Psoas muscle (tissue), 8 donors: Measurements from ENCODE around the gene PPP1R13L. TPM values are rescaled to one million over a fixed set of nuclear protein-coding genes. Genes with fewer than 3 reads are reported as not detected.
A peak's percentile ranks its signal among the peaks of the same experiment; 100 is the strongest.

Source experiments
- ATAC-seq, 4 donors: fragments of 200-7000 bp; cut with Tn5 transposase; one replicate each; pipeline ENCODE4 v1.9.1; 2020; ENCODE audit warnings: moderate library complexity in 3 of 4, mild to moderate bottlenecking in 2 of 4
- DNase-seq, 2 donors: peaks; one replicate each; pipeline ENCODE4 v3.0.0-alpha.2; 2020
- H3K27ac ChIP-seq: fragments of 200-600 bp; one replicate; pipeline ENCODE4 v1.8.0; 2022
- H3K27me3 ChIP-seq, 3 donors: fragments of 200-600 bp in 1 of 3; one replicate each; pipeline versions ENCODE4 v1.6.1 to v1.8.0; 2013 to 2022; ENCODE audit warnings: low read length in 2 of 3, mild to moderate bottlenecking in 2 of 3, moderate library complexity in 1 of 3; ENCODE audit not compliant: insufficient read depth in 3 of 3
- H3K36me3 ChIP-seq, 2 donors: fragments of 200-600 bp in 1 of 2; one replicate each; pipeline versions ENCODE4 v1.6.1 to v1.8.0; 2013 to 2022; ENCODE audit warnings: low read depth in 1 of 2, mild to moderate bottlenecking in 1 of 2, moderate library complexity in 1 of 2; ENCODE audit not compliant: insufficient read depth in 1 of 2
- H3K4me1 ChIP-seq: fragments of 200-600 bp; one replicate; pipeline ENCODE4 v1.8.0; 2022
- H3K4me3 ChIP-seq: fragments of 200-600 bp; one replicate; pipeline ENCODE4 v1.8.0; 2022; ENCODE audit warnings: mild to moderate bottlenecking
- H3K9me3 ChIP-seq: fragments of 200-600 bp; one replicate; pipeline ENCODE4 v1.8.0; 2022
- CTCF ChIP-seq: fragments of 200-600 bp; IDR thresholded peaks from one replicate; pipeline ENCODE4 v1.8.0; 2022; ENCODE audit warnings: antibody characterized with exemption
- WGBS, 3 donors: extraction: QIAGEN DNeasy Blood & Tissue Kit; methylation state at CpG; one replicate each; pipeline versions ENCODE4 v1.1.6 to v1.1.7; 2013; 5-methylcytosine and 5-hydroxymethylcytosine counted together
- intact Hi-C, 2 donors: fragments of 100-400 bp; cut with DNase I; formaldehyde crosslinking; loops; one replicate each; pipeline versions ENCODE4 v1.11.0 to v1.14.2; 2022
- polyA plus RNA-seq, 3 donors: library from polyadenylated mRNA; stranded (reverse); fragments of 200-250 nt; gene quantifications; one replicate each; pipeline ENCODE4 v1.2.3, GENCODE V29; 2013
- total RNA-seq, 4 donors: library from RNA; stranded (reverse); fragmentation: NEBNext Ultra II Directional in 2 of 4; extraction: Animal tissue kit (Norgen Biotek cat#: 25700) in 2 of 4; gene quantifications; one replicate each; pipeline versions ENCODE4 v1.2.1 to v1.2.4, GENCODE V29; 2021 to 2023
- donor health status: healthy with polysubstance abuse.
- donor health status: DM: no; HTN: no; CAD: no; lungs with moderate emphysema.
- donor health status: Bipolar disorder and iron deficiency.
- donor health status: healthy.
- donor health status: DM: yes; HTN: yes; CAD: no.
- donor health status: DM: no; HTN: no; CAD: no.
- donor health status: DM: no; HTN: no; CAD: no.
- donor health status: DM: yes; HTN: yes; CAD: no.

The PPP1R13L gene
- total and polyA plus RNA-seq, 7 donors = 1.8 to 21.4 (median 4.8) TPM

- DNase-seq (no peak), ATAC-seq (no peak)
- Histone ChIP-seq H3K9me3 (no peaks in the 10 kb centered on the region), H3K4me3 (no peak overlapping the region), H3K27ac (no peak overlapping the region), H3K27me3 (no peaks in the 10 kb centered on the region), H3K4me1 (peaks cover 24% of the 10 kb centered on the region), H3K36me3 (no peaks in the 10 kb centered on the region)
- no peak for TF ChIP-seq CTCF
- intact Hi-C loops = no loop called here
- WGBS, 3 donors = 78 to 80% (median 79%) methylated on average over 7 of the region's 7 CpGs
Measured at GRCh38 chr19:45448887-45449299, 44.0 kb upstream of the PPP1R13L start.

- DNase-seq (no peak), ATAC-seq (no peak)
- 92 to 97% (median 93%) methylated on average over 3 of the region's 3 CpGs for WGBS, 3 donors
- Histone ChIP-seq H3K4me1 (peaks cover 19% of the 10 kb centered on the region), H3K27ac (no peak overlapping the region), H3K9me3 (no peaks in the 10 kb centered on the region), H3K4me3 (no peak overlapping the region), H3K27me3 (no peaks in the 10 kb centered on the region), H3K36me3 (no peaks in the 10 kb centered on the region)
- TF ChIP-seq CTCF = no peak
- intact Hi-C loops = no loop called here
Measured at GRCh38 chr19:45448425-45448756, 43.5 kb upstream of the PPP1R13L start.

DNA sequence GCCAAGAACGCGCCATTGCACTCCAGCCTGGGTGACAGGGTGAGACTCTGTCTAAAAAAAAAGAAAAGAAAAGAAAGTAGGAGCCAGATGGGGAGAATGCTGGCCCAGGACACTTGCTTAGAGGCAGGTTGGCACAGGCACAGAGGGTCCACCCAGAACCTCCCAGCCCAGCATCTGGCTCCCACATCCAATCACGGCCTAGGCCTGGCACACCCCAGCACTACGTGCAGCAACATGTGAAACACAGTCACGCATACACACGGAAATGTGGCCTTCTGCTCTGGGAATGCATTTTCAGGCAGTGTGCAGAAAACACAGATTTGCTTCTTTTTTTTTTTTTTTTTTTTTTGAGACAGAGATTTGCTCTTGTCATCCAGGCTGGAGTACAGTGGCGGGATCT, 42.1 kb upstream of the PPP1R13L start:
- Histone ChIP-seq H3K36me3 (no peaks in the 10 kb centered on the region), H3K27me3 (no peaks in the 10 kb centered on the region), H3K4me1 (peaks cover 18% of the 10 kb centered on the region), H3K27ac (no peak overlapping the region), H3K4me3 (no peak overlapping the region), H3K9me3 (no peaks in the 10 kb centered on the region)
- TF ChIP-seq CTCF = no peak
- intact Hi-C loops = no loop called here
- 69 to 80% (median 74%) methylated on average over 7 of the region's 7 CpGs for WGBS, 3 donors
- DNase-seq = no peak
- ATAC-seq = no peak

DNA sequence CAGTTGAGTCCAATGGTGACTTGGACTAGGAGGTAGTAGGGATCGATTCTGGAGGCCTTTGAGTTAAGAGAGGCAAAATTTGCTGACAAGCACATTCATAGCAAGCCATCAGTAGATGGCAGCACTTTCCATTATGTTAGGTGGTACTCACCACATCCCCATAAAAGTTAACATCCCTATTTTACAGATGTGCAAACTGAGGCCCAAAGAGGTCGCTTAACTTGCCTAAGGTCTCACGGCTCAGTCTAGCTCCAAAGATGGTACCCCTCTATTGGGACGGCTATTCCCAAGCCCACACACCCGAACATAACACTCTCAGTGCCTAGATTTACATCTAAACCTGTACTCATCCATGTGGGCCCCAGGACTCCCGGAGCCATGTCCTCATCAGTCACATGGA, 41.4 kb upstream of the PPP1R13L start:
- no peak for DNase-seq
- H3K27me3 ChIP-seq = no peaks in the 10 kb centered on the region
- no peak overlapping the region for H3K27ac ChIP-seq
- 84 to 88% (median 87%) methylated on average over 6 of the region's 6 CpGs for WGBS, 3 donors
- TF ChIP-seq CTCF = peak; percentile 21
- H3K36me3 ChIP-seq = no peaks in the 10 kb centered on the region
- no peak overlapping the region for H3K4me3 ChIP-seq
- peaks cover 18% of the 10 kb centered on the region for H3K4me1 ChIP-seq
- ATAC-seq = no peak
- intact Hi-C loops = no loop called here
- H3K9me3 ChIP-seq = no peaks in the 10 kb centered on the region

DNA sequence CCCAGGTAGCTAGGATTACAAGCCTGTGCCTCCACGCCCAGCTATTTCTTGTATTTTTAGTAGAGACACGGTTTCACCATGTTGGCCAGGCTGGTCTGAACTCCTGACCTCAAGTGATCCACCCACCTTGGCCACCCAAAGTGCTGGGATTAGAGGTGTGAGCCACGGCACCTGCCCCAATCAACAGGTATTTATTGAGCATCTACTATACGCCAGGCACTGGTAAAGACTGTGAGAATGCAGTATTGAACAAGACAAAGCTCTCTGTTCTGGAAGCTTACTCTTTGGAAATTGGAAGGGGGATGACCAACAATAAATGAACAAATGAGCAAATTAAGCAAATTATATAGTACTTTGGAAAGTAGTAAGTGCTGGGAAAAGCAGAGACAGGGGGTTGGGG, 40.3 kb upstream of the PPP1R13L start:
- ATAC-seq (no peak), DNase-seq (no peak)
- Histone ChIP-seq H3K4me3 (no peak overlapping the region), H3K27ac (peak overlapping the region; percentile 85), H3K36me3 (no peaks in the 10 kb centered on the region), H3K27me3 (no peaks in the 10 kb centered on the region), H3K9me3 (no peaks in the 10 kb centered on the region), H3K4me1 (peaks cover 23% of the 10 kb centered on the region)
- no peak for TF ChIP-seq CTCF
- WGBS, 3 donors = 76 to 92% (median 88%) methylated on average over 4 of the region's 4 CpGs
- intact Hi-C loops = no loop called here
